Fibroblast of upper back skin (primary cell): ENCODE data around the gene CTTNBP2.
"Not testable (repeated sequence)": the region's sequence is repeated elsewhere in the genome, so short reads cannot be mapped to it uniquely, and the experiment has no call there.

Experiments
- DNase-seq: peaks from one replicate; pipeline ENCODE4 v3.0.0-alpha.2; 2013

The CTTNBP2 gene

DNA sequence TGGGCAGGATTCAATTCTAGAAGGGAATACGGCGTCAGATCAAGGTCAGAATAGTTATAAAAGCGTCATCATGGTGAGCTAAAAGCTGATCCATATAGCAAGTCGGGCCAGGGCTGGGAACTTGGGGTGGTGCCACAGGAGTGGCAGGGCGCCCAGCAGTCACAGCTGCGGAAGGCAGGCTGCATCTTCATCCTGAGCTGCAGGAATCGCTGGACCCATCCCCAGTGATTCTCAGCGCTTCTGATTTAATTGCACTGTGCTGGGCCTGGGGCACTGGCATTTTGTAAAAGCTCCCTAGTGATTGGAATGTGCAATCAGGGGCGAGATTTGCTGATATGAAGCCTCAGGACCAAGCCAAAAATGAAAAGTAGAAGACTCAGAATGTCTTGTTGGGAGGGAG, 135.3 kb downstream of the CTTNBP2 start:
- no peak for DNase-seq

DNA sequence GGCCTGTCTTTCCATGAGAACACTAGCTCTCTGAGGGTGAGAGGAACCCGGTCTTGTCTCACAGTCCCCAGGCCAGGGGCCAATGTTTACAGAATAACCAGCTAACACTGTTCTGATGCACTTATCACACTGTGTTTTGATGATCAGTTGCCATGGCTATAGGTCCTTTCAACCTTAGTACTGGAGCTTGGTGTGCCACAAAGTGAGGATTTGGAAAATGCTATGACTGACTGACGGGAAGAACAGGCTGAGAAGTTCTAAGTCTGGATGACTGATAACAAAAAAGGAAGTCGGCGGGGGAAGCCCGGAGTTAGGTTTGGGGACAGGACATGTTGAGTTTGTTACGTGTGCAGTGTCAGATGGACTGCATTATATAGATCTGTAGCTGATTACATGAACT, 141.8 kb downstream of the CTTNBP2 start:
- no peak for DNase-seq

DNA sequence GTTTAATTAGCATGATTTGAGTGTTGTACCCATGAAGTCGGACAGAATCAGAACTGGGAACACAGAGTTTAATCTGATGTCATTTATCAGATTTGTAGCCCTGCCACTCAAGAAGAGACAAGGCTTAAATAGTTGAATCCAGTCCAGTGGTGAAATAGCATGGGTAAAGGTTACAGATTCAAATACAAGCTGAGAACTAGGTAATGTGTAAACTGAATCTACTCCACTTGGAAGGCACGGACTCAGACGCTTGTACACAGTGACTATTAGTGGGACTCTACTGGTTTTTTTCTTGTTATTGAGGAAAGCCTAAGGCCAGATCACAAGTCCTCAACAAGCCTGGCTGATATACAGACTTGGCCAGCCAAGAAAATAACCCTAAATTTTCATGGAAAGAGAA, 142.9 kb downstream of the CTTNBP2 start:
- no peak for DNase-seq

DNA sequence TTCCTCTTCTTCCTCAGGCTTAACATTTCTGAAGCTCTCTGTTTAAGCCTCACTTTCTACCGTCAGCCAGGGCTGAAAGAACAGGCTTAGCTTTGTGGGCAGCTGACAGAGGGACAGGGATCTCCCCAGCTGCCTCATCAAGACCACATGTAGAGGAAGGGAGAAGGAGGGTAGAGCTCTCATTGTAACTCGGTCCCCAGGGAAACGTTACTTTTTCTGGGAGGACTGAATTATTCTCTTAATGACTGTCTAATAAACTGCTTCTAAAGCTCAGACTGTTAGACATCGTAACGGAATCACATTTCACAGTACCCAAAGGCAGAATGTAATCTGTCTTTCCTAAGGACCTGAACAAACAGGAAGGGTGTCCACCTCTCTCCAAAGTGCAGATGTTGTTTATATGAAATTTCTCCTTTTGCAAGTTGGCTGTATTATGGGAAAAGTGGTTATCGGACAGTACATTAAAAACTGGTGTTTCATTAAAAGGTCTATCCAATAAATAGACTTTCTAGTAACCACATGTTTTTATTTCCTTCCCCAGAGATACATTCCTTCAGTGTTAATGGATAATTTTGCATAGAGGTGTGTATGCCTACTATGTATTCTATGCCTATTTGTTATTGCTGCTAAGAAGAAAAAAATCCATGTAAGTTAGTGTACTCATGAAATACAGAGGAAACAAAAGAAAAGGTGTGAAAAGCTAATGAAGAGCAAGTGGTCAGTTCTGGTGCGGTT, 144.2 kb downstream of the CTTNBP2 start:
- no peak for DNase-seq

DNA sequence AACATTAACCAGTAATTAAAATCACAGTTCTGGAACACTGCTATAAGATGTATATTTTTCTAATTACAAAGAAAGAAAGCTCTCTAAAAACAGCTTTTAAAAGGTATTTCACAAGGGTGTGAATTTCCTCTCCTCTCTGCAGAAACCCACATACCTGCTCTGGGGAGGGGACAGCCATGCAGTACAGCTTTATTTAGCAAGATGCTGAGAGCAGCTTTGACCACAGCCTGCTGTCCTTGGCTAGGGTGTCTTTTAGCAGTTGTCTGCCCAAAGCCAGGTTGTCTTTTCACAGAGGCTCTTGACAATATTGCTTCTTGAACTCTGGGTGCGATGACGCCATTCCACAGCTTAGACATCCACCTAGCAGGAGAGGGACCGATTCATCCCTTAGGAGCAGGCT, 148.3 kb downstream of the CTTNBP2 start:
- DNase-seq: no peak

DNA sequence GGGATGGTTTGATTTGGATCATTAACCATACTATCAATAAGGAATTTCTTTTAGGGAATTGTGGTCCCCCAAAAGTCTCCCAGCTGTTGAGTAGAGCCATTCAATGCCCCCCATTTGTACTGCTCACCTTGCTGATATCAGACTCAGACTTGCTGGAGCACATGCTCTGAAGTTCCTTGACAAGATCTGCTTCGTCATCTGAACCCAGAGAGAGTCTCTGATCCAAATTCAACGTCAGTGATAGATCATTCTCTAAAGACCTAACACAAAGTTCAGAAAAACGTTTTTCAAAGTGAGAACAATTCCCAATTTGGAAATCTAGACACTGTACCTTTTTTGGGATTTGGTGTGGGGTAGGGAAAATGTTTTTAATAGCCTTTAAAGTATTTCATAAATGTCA, 153.9 kb downstream of the CTTNBP2 start:
- DNase-seq: no peak

DNA sequence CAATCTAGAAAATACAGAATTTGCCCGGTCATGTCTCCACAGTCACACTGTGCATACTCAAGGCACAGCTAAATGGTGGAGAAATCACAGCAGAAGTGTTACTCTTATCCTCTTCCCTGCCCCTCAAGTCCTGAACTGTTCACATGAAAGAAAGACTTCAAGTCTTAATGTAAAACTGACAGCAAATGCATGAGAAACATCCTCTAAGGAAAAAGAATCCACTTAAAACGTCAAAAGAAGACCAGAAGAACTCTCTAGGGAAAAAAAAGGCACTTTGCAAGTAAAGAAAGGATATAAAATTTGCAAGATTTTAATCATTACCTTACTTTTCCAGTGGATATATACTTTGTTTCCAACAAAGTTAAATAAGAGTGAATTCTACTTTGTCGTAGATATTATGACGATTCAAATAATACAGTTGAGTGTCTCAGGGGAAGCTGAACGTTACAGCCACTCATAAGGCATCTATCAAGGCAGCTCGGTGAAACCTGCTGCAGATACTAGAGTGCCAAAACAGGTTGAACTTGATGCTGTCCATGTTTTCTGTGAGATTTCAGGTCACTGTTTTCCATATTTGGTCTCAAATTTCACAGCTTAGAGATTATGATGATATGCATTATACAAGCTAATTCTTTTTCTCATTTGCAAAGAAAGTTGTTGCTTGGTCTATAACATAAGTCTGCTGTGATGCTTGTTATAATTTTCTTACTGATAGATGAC, 155.0 kb downstream of the CTTNBP2 start:
- DNase-seq: no peak

DNA sequence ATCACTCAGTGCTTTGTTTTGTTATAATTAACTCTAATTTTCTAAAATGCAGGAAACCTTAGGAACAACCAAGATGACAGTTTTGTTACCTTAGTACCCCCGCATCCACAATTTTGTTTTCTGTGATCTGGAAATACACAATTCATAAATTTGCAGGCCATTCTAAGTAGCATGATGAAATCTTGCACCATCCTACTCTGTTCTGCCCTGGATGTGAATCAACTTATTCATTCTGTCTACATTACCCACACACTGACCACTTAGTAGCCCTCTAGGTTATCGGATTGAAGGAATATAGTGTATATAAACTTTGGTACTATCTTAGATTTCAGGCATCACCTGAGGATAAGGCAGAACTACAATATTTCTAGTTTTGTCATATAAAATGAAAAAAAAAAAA, 155.9 kb downstream of the CTTNBP2 start:
- DNase-seq: peak; percentile 22

DNA sequence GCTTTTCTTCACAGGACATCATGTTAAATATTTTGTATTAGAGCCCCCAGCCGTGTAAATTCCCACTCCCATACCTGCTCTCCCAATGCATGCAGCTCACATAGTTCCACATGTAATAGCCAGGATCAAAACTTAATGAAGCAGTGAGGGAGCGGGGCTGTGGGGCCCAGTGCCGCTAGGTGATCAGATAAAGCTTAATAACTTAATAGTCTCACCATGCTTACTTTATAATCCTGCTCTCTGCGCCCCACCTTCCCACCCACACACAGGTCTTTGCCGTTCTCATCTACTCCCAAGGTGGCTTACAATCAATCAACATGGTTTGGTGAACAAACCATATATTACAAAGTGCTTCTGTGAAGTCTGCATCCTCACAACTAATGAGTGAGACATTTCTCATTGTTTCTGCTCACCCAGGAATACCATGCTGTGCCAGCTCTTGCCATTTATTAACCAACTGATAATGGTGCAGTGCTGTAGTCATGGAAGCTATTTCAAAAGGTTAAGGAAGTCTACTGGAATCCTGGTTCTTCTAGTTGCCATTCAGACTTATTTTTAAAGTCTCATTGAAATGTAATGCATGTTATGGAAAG, 156.4 kb downstream of the CTTNBP2 start:
- DNase-seq: no peak

DNA sequence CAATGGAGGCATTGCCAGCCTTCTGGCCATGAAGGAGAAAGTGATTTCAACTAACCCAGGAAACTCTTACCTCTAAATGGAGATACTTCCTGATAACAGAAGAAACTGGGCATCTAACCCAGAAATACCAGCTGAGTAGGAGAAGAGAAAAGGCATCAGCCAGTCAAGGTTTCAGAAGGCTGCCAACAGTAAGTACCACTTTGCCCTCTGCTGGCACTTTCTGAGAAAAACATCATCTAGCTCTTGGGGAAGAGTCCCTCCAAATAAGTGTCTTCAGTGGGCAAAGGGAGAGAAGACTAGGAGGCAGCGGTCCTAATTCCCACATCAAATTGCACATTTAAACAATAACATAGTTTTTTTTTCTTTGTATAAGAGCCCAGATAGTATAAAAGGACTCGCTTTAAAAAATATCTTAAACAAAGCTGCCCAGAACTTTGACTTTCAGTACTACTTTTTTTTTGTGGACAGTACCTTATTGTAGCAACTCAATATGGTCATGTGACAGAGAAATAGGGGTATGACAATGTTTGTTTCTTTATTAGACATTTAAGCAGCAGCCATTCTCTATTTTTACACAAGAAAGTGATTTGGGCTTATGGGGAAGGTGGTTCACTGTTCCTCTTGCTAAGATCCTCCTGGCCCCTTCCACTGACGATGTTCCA, 157.3 kb downstream of the CTTNBP2 start:
- peak; percentile 56 for DNase-seq

DNA sequence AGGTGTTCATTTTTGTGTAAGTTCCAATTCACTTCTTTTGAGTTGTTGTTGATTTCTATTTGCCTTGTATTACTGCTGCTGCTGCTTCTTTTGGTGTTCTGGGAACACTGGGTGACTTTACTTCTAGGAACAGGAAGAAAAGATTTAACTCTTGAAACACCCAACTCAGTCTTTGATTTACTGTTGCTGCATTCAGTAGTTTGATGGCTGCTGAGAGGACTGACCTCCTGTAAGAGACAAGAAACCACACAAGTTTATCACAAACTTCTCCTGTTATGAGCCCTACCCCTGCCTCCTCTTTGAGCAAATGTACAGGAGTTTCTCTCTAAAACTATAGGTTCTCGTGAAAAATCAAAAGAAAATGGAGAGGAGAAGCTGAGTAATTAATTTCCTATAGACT, 161.7 kb downstream of the CTTNBP2 start:
- no peak for DNase-seq

DNA sequence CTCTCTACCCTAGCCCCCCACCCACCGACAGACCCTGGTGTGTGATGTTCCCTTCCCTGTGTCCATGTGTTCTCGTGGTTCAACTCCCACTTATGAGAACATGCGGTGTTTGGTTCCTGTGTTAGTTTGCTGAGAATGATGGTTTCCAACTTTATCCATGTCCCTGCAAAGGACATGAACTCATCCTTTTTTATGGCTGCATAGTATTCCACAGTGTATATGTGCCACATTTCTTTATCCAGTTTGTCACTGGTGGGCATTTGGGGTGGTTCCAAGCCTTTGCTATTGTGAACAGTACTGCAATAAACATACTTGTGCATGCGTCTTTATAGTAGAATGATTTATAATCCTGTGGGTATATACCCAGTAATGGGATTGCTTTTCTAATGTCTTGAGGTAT, 165.1 kb downstream of the CTTNBP2 start:
- DNase-seq: not testable (repeated sequence)

DNA sequence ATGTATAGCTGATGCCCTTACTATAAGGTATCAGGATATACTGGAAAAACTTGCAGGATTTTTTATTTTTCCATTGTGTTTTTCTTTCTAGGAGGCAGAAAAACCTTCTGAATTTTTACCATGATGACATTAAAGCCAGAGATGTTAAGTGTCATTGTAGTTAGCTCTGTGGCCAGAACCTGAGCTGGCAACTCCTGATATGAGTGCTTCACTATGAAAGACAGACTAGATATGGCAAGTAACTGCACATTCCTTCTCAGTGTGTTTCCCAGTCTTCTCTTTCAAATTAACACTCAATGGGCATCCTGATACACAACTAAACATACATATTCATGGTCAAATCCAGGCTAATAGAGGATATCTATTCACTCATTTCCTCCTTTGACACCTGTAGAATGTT, 166.2 kb downstream of the CTTNBP2 start:
- DNase-seq: no peak

DNA sequence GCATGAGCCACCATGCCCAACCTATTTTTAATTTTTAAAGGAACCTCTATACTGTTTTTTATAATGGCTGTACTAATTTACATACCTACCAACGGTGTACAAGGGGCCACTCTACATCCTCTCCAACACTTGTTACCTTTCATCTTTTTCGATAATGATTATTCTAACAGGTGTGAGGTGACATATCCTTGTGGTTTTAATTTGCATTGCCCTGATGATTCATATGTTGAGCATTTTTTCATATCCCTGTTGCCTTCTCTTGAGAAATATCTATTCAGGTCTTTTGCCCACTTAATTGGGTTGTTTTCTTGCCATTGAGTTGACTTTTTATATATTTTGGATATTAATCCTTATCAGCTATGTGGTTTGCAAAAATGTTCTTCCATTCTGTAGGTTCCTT, 167.0 kb downstream of the CTTNBP2 start:
- no peak for DNase-seq

DNA sequence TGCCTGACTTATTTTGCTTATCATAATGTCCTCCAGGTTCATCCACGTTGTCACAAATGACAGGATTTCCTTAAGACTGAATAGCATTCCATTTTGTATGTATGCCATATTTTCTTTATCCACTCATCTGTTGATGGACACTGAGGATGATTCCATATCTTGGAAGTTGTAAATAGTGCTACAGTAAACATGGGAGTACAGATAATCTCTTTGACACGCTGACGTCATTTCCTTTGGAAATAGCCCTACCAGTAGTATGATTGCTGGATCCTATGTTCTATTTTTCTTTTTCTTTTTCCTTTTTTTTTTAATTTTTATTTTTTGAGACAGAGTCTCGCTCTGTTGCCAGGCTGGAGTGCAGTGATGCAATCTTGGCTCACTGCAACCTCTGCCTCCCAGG, 167.6 kb downstream of the CTTNBP2 start:
- DNase-seq: no peak

DNA sequence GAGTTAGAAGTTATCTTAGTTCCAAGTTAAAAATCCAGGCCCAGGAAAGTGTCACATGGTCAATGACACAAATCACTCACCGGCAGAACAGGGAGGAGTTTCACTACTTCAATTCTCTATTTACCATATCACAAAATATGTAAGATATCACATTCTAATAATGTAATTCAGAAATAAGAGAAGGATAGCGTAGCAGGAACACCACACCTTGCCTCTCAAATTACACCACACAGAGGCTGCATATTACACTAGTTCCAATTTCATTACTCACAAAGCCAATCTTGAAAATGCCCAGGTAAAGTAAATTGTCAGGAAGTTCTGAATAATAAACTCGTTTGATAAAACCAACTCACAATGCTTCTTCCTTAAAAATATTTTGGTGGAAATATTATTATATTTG, 169.2 kb downstream of the CTTNBP2 start:
- no peak for DNase-seq

DNA sequence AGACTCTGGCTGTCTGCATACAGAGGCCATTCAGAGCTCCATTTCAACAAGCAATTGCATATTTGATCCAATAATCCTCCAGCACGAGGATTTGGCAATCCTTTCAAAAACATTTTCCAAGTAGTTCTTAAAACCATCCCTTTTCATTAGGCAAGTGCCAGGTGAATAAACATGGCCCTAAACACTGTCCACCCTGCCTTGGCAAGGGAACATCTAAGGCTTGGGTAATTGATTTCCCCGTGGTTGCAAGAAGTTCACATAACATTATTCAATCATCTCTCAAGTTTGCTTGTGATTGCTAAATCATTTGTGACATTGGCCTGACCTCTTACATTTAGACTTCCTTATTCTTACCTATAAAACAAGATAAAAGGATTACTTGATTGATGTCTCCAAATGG, 175.2 kb downstream of the CTTNBP2 start:
- no peak for DNase-seq

DNA sequence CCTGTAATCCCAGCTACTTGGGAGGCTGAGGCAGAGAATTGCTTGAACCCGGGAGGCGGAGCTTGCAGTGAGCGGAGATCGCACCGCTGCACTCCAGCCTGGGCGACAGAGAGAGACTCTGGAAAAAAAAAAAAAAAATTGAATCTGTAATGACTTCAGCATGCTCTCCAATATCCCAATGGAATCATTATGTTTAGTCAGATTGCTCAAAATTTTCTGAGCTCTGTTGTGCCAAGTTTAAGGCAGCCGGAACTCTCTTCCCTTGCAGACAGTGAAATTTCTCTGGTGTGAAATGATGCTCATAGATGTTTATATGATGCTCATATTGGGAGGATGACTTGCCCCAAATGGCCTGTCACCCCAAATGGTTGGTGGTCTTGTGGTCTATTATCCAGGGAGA, 180.9 kb downstream of the CTTNBP2 start:
- DNase-seq: no peak

DNA sequence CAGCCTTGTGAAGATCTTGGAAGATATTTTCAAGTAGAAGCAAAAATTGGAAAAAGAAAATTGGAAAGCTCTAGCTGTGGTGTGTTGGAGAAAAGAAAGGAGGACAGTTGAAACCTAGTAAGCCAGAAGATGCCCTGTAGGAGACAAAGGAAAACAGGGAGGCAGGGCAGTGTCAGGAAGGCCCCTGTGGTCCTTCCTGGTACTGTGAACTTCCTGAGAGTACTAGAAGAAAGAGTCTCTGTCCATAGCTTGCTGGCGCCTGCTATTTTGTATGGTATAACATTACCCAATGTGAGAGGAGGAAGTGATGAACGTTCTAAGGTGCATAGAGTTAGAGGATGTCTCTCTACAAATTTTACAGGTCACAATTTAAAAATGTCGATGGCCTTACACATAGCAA, 183.1 kb downstream of the CTTNBP2 start:
- no peak for DNase-seq

DNA sequence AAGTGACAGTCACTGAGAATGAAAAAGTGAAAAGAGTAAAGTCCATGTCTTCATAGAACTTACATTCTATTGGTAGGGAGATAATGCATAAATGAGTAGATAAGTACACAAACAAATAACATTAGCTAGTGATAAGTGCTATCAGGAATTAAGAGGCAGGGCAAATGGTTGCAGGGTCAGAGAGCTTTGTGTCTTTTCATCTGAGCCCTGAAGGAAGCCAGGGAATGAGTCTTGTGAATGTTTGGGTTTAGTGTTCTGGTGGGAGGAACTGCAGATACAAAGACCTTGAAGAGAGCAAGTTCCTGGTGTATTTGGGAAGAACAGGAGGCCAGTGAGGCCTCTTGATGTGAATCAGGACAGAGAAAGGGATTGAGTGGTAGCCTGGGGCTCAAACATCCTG, 183.8 kb downstream of the CTTNBP2 start:
- no peak for DNase-seq

DNA sequence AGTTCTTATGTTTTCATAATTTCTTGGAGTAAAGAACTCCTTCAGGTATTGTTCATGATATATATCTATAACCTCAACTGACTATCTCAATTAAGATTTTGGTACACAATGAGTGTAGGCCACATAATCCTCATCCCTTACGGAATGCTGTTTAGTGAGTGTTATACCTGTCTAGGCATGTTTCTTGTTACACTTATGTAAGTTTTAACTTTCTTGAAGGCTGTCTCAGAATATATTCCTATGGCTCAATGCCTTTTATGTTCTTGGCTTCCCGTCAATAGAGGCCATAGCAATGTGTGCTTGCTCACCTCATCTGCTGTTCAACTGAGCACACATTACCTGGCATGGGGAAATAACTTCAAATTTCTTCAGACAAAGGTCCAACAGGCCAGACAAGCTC, 185.1 kb downstream of the CTTNBP2 start:
- no peak for DNase-seq

DNA sequence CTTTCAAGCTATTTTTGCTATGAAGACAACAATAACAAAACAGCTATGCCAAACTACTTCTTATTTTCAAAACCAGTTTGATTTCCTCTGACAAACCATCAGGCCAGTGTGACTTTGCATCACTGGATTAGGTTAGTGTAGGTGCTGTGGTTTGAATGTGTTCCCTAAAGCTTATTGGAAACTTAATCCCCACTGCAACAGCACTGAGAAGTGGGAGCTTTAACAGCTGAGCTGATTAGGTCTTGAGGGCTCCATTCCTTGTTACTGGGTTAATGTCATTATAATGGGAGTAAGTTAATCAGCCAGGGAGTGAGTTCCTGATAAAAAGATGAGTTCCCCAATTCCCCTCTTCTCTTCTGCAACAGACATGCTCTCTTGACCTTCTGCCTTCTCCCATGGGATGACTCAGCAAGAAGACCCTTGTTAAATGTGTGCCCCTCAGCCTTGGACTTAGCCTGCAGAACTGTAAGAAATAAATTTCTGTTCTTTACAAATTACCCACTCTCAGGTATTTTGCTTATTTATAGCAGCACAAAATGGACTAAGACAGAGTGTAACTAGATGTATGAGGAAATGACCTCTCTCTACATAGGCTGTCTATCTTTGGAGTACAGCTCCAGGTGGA, 186.8 kb downstream of the CTTNBP2 start:
- no peak for DNase-seq

DNA sequence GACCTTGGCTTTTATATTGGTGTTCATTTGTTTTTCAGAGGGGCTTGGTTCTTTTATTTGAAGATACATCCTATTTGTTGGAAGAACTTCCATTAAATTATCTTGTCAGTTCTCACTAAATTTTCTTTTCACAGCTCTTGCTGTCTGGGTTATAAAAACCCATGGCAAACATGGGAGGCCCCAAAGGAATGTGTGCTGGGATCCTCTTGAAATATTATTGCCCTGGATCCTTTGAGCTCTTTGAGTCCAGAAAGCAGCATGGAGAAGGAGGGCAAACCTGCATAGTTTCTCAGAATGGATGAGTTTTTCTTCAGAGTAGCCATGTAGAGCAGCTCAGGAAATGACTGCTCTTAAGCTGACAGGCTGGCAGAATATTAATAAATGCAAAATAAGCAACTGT, 187.4 kb downstream of the CTTNBP2 start:
- no peak for DNase-seq
